NCI-H2227 (cell line): ENCODE results near the gene LIMCH1.
"Not testable (repeated sequence)": the region's sequence is repeated elsewhere in the genome, so short reads cannot be mapped to it uniquely, and the experiment has no call there.

Source experiments
- DNase-seq: peaks from one replicate; lab custom pipeline; 2025; ENCODE audit not compliant: unreplicated experiment; lab: John Stamatoyannopoulos, UW

LIMCH1 gene

GRCh38 chr4:41715155-41715554 lies 177.2 kb downstream of the LIMCH1 start:
- no peak for DNase-seq

GRCh38 chr4:41718907-41719306 lies 180.9 kb downstream of the LIMCH1 start:
- DNase-seq = no peak

- no peak for DNase-seq
Observed at GRCh38 chr4:41719417-41719816, 181.5 kb downstream of the LIMCH1 start.

- DNase-seq = no peak
Observed at GRCh38 chr4:41722181-41722580, 184.2 kb downstream of the LIMCH1 start.

GRCh38 chr4:41723286-41723685 lies 185.3 kb downstream of the LIMCH1 start:
- DNase-seq = no peak

- DNase-seq = no peak
Observed at GRCh38 chr4:41725254-41725653, 187.3 kb downstream of the LIMCH1 start.

GRCh38 chr4:41727861-41728572 lies 190.1 kb downstream of the LIMCH1 start:
- DNase-seq = no peak

- no peak for DNase-seq
Observed at GRCh38 chr4:41728573-41728913, 190.6 kb downstream of the LIMCH1 start.

- no peak for DNase-seq
Observed at GRCh38 chr4:41731569-41732126, 193.7 kb downstream of the LIMCH1 start.

GRCh38 chr4:41734371-41734770 lies 196.4 kb downstream of the LIMCH1 start:
- no peak for DNase-seq

- DNase-seq = not testable (repeated sequence)
Observed at GRCh38 chr4:41737491-41737890, 199.5 kb downstream of the LIMCH1 start.

GRCh38 chr4:41741354-41741753 lies 203.4 kb downstream of the LIMCH1 start:
- DNase-seq = no peak

- DNase-seq = no peak
Observed at GRCh38 chr4:41744572-41745291, 206.8 kb downstream of the LIMCH1 start.

GRCh38 chr4:41745292-41746024 lies 207.5 kb downstream of the LIMCH1 start:
- no peak for DNase-seq

GRCh38 chr4:41746025-41746439 lies 208.1 kb downstream of the LIMCH1 start:
- DNase-seq = no peak

GRCh38 chr4:41746440-41747229 lies 208.7 kb downstream of the LIMCH1 start:
- DNase-seq = no peak

GRCh38 chr4:41747230-41748055 lies 209.5 kb downstream of the LIMCH1 start:
- no peak for DNase-seq

GRCh38 chr4:41748074-41748570 lies 210.2 kb downstream of the LIMCH1 start:
- DNase-seq = no peak

- no peak for DNase-seq
Observed at GRCh38 chr4:41748571-41749475, 210.9 kb downstream of the LIMCH1 start, which contains the start of gene PHOX2B. PHOX2B (minus strand) TSS chr4:41748725; CDS start chr4:41748610, 115 bp downstream.
